ENCODE results near the gene PVRIG. TPM values are rescaled to one million over a fixed set of nuclear protein-coding genes. Genes with fewer than 3 reads are reported as not detected.
"Not testable (repeated sequence)": the region's sequence is repeated elsewhere in the genome, so short reads cannot be mapped to it uniquely, and the experiment has no call there.

Gene PVRIG
- total RNA-seq, 4 donors from 2014 or later = 0.13 to 0.51 TPM; not detected in 2

- DNase-seq (ENCODE audit: low spot score in 2 of 2) = no peak
- no peak for TF ChIP-seq POLR2A (IDR thresholded peaks at IDR 0.05)
- no peak overlapping the region for H3K4me3 ChIP-seq (ENCODE audit: low read depth, poor library complexity, severe bottlenecking)
- intact Hi-C loops (cut with DNase I; ENCODE audit: low total_unique reads) = no loop called here
- 95 to 96% methylated on average over 14 of the region's 14 CpGs for WGBS, 2 donors
These were observed 44.3 kb upstream of the PVRIG start for GRCh38 chr7:100175296-100175935.

- no peak for DNase-seq (ENCODE audit: low spot score in 2 of 2)
- H3K4me3 ChIP-seq (ENCODE audit: low read depth, poor library complexity, severe bottlenecking) = peak overlapping the region; percentile 15
- intact Hi-C loops (cut with DNase I; ENCODE audit: low total_unique reads) = no loop called here
- TF ChIP-seq POLR2A (IDR thresholded peaks at IDR 0.05) = no peak
- no peak for TF ChIP-seq CTCF (IDR thresholded peaks at IDR 0.05)
- 52 to 55% methylated on average over 14 of the region's 14 CpGs for WGBS, 2 donors
These were observed 43.4 kb upstream of the PVRIG start for GRCh38 chr7:100176096-100177044.

- TF ChIP-seq POLR2A (IDR thresholded peaks at IDR 0.05) (no peak), CTCF (IDR thresholded peaks at IDR 0.05) (no peak)
- DNase-seq (ENCODE audit: low spot score in 2 of 2) = peak; percentile 95 to 98
- peak within 1 kb of the TSS; percentile 15 for H3K4me3 ChIP-seq (ENCODE audit: low read depth, poor library complexity, severe bottlenecking)
- intact Hi-C loops (cut with DNase I; ENCODE audit: low total_unique reads) = no loop called here
- 2 to 4% methylated on average over 48 to 65 of the region's 78 CpGs for WGBS, 2 donors
These were observed 42.4 kb upstream of the PVRIG start, which contains the start of the genes GPC2 and STAG3 for GRCh38 chr7:100177045-100178001. Gene GPC2 (minus strand): TSS chr7:100177381. CDS start chr7:100177199, 182 bp downstream. Gene STAG3 (plus strand): TSS chr7:100177918. CDS start chr7:100180557, 2,639 bp downstream.

GRCh38 chr7:100180084-100180483, 39.7 kb upstream of the PVRIG start:
- 95 to 100% methylated on average over 3 of the region's 3 CpGs for WGBS, 2 donors
- DNase-seq (ENCODE audit: low spot score in 2 of 2); H3K4me3 ChIP-seq (ENCODE audit: low read depth, poor library complexity, severe bottlenecking); intact Hi-C loops (cut with DNase I; ENCODE audit: low total_unique reads): not testable (repeated sequence)

GRCh38 chr7:100182616-100183015, 37.1 kb upstream of the PVRIG start:
- 78 to 85% methylated on average over 6 of the region's 6 CpGs for WGBS, 2 donors
- intact Hi-C loops (cut with DNase I; ENCODE audit: low total_unique reads); H3K4me3 ChIP-seq (ENCODE audit: low read depth, poor library complexity, severe bottlenecking); DNase-seq (ENCODE audit: low spot score in 2 of 2): not testable (repeated sequence)

- intact Hi-C loops (cut with DNase I; ENCODE audit: low total_unique reads); H3K4me3 ChIP-seq (ENCODE audit: low read depth, poor library complexity, severe bottlenecking); DNase-seq (ENCODE audit: low spot score in 2 of 2): not testable (repeated sequence)
- WGBS, 2 donors = 61 to 68% methylated on average over 6 of the region's 6 CpGs
These were observed 36.7 kb upstream of the PVRIG start for GRCh38 chr7:100183090-100183489.

- no peak overlapping the region for H3K4me3 ChIP-seq (ENCODE audit: low read depth, poor library complexity, severe bottlenecking)
- DNase-seq (ENCODE audit: low spot score in 2 of 2) = no peak
- intact Hi-C loops (cut with DNase I; ENCODE audit: low total_unique reads) = no loop called here
- TF ChIP-seq CTCF (IDR thresholded peaks at IDR 0.05) (no peak), POLR2A (IDR thresholded peaks at IDR 0.05) (no peak)
- WGBS, 2 donors = 66 to 89% methylated on average over 2 of the region's 2 CpGs
These were observed 34.0 kb upstream of the PVRIG start for GRCh38 chr7:100185726-100186125.

Measured in lower leg skin (tissue), 4 donors.